Cardiac fibroblast (primary cell): ENCODE data around the gene CSMD2.

Experiments used
- DNase-seq, 2 donors: peaks; one replicate each; pipeline versions ENCODE4 v3.0.0 to v3.0.0-alpha.2; 2010; ENCODE audit warnings: low read depth in 2 of 2
- H3K4me3 ChIP-seq, 2 donors: replicated peaks in 1 of 2; 1 replicate in 1 of 2; 2 replicates in 1 of 2; pipeline ENCODE4 v1.5.1; 2011; ENCODE audit warnings: low read depth in 2 of 2, low read length in 2 of 2, mild to moderate bottlenecking in 2 of 2, moderate library complexity in 1 of 2
- CTCF ChIP-seq: IDR thresholded peaks from one replicate; pipeline ENCODE4 v1.5.1; 2011; ENCODE audit warnings: low read depth, mild to moderate bottlenecking, low read length, inconsistent platforms

Gene CSMD2

GRCh38 chr1:33608825-33609400 is 556.1 kb downstream of the CSMD2 start:
- no peak for DNase-seq
- TF ChIP-seq CTCF, result no peak
- no peak overlapping the region for H3K4me3 ChIP-seq

- DNase-seq, result no peak
- H3K4me3 ChIP-seq, result no peak overlapping the region
- no peak for TF ChIP-seq CTCF
These were observed 557.5 kb downstream of the CSMD2 start for GRCh38 chr1:33607444-33608005.

- no peak for TF ChIP-seq CTCF
- DNase-seq, result no peak
- H3K4me3 ChIP-seq, result no peak overlapping the region
These were observed 558.8 kb downstream of the CSMD2 start for GRCh38 chr1:33606272-33606671.

- no peak overlapping the region for H3K4me3 ChIP-seq
- TF ChIP-seq CTCF, result no peak
- no peak for DNase-seq
These were observed 562.8 kb downstream of the CSMD2 start for GRCh38 chr1:33602271-33602670.

- no peak overlapping the region for H3K4me3 ChIP-seq
- TF ChIP-seq CTCF, result no peak
- no peak for DNase-seq
These were observed 563.3 kb downstream of the CSMD2 start for GRCh38 chr1:33601751-33602150.

GRCh38 chr1:33599516-33600115 is 565.4 kb downstream of the CSMD2 start:
- no peak for DNase-seq

More at GRCh38 chr1:33599516-33600115, 565.4 kb downstream of the CSMD2 start:
- H3K4me3 ChIP-seq, result no peak overlapping the region
- no peak for TF ChIP-seq CTCF
